ENCODE measurements around the gene ULBP1. TPM values are rescaled to one million over a fixed set of nuclear protein-coding genes. Genes with fewer than 3 reads are reported as not detected.
A peak's percentile ranks its signal among the peaks of the same experiment; 100 is the strongest.
"Not testable (repeated sequence)": the region's sequence is repeated elsewhere in the genome, so short reads cannot be mapped to it uniquely, and the experiment has no call there.

The ULBP1 gene, protein sequence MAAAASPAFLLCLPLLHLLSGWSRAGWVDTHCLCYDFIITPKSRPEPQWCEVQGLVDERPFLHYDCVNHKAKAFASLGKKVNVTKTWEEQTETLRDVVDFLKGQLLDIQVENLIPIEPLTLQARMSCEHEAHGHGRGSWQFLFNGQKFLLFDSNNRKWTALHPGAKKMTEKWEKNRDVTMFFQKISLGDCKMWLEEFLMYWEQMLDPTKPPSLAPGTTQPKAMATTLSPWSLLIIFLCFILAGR
- 1.2 and 1.6 TPM in 2 replicates for total RNA-seq (2014; rRNA removed; shearing (Covaris generic))

DNA sequence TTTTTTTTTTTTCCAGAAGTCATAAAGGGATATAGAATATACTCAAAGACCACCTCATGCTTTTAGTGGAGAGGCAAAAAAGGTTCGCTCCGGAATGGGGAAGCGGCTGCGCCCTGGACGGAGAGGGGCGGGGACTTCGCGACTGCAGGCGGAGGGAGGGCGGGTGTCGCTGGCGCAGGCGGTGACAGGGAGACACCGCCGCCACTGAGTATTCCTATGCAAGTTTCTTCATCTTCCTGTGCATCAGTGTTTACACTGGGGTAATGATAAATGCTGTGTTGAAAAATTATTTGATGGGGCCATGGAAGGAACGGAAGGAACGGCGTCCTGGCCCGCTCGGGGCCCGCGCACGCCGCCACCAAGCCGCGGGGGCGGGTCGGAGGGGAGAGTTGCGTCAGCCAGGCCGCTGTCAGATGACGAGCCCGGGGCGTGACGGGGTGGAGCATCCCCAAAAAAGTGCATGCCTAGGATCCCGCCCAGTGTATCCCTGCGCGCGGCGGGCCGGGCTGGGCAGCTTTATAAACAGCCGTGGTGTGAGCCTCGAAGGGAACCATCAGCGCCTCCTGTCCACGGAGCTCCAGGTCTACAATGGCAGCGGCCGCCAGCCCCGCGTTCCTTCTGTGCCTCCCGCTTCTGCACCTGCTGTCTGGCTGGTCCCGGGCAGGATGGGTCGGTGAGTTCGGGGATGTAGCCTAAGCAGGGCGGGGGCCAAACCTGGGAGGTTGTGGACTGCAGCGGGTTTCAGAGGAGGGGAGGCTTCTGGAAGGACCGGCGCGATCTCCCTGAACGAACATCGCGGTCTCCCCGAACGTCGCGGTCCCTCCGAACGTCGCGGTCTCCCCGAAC lies at the start of gene ULBP1:
Gene ULBP1, plus strand, starts transcription at position 482 of the 846 bp plus-strand sequence. Its CDS starts 107 bp downstream, at position 589.
- peak; percentile 94 for DNase-seq (ENCODE audit: low read depth)

DNA sequence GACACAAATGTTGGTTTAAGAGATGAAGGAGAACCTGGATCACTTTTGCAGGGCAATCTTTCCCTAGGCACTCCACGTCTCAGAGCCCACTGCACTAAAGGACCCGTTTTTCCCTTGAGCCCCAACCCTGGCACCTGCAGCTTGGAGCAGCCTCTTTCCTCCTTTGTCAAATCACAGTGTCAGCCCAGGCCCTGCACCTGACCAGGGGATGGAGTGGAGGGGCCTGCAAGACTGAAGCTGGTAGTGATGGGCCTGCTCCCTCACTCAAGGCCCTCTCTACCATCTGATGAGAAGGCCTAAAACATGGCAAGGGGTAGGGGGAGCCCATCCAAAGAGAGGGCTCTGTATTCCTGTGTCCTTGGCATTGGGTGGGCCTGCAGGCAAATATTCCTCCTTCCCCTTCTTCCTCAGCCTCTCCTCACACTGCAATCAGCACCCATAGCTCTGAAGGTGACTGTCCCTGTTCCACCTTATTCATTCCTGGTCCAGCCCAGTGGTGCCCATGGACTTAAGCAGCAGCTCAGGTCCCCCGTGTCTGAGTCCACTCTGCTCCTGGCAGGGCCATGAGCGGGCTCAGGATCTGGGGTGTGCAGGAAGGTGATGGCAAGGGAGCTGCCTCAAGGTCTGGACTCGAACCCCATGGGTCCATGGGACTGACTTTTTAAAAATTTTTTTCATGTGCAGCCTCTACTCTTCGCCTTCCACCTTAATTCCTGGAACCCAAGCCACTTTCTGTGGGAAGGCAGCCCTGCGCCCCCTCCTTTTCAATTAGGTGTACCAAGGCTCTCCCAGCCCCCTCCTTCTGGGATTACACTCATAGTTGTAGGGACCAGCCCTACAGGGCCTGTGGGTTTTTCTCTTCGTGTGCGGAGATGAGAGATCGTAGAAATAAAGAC lies 47.5 kb upstream of the ULBP1 start:
- no peak for DNase-seq (ENCODE audit: low read depth)

DNA sequence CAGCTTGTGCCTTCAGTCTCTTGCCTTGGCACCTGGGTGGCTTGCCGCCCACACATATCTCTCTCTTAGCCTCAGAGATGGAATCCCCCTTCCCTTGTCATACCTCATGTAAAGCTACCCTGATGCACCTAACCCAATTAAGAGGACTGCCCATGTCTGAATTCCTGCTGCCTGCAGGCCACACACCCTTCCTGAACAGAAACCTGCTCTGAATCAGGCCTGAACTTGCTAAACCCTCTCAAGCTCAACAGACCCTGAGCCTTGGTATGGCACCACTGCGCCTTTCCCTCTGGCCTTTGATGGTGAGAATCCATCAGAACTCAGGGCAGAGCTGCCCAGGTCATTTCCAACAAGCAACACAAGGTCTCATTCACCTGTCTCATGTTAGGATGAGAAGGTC lies 46.1 kb upstream of the ULBP1 start:
- DNase-seq (ENCODE audit: low read depth) = no peak

DNA sequence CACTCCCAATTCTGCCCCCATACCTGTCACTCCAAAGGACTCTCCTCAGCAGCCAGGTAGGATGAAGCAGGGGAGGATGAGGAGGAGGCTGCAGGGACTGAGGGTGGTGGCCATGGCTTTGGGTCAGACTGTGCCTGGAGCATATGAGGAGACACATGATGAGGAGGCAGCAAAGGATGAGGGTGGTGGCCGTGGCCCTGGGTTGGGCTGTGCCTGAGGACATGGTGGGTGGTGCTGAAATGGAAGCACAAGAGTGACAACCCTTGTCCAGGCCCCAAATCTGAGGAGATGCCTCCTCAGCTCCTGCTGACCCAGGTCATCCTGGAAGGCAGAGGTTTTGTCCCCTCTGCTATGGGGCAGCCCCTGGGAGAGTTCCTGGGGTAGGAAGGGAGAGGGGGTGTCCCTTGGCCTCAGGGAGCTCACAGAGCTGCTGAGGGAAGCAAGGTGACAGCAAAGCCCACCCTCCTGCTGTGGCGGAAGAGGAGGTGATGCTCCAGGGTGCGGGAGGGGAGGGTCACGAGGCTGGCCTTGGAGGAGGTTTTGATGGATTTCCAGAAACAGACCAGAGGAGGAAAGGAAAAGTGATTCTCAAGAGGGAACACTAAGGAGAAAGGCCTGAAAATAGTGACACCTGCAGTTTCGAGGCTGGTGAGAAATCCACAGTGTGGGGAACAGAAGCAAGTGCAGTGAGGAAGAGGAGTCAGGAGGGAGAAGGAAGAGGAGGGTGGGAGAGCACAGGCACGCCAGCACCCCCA lies 45.4 kb upstream of the ULBP1 start:
- no peak for DNase-seq (ENCODE audit: low read depth)

DNA sequence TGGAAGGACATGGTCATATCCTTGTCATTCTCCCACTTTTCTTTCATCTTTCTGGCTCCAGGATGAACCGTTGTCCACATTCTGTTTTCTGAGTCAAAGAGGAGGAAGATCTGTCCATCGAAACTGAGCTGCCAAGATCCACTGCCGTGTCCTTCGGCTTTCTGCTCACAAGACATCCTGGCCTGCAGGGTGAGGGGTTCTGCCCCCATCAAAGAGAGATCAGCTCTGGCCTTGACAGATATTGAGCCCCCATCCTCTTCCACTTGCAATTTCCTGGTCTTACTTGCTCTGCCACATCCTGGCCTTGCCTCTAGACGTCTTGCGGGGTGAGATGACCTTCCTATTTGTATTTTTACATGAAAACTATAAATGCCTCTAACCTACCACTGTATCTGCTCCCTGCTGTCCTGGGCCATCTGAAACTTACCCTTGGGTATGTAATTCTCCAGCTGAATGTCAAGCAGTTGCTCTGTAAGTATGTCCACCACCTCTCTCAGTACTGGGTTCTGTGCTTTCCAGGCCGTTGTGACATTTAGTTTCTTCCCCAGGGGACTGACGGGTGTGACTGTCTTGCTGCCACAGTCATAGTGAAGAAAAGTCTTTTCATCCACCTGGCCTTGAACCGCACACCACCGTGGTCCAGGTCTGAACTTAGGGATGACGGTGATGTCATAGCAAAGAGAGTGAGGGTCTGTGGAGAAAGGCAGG lies 44.5 kb upstream of the ULBP1 start:
- not testable (repeated sequence) for DNase-seq (ENCODE audit: low read depth)

DNA sequence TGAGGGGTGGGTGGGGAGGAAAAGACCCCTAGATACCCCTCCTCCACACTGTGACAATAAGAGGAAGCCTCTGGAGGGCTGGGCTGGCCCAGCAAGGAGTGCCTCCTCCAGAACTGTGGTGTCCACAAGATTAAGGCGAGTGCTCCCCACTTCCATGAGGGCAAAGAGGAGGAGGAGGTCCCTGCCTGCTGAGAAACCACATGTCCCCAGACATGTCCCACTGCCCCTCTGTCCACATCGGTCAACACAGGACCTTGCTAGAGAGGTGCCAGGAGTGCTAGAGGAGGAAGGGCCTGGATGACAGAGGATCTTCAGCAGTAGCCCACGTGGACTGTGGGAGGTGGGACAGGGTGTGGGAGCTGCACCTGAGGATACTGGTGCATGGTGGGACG lies 43.9 kb upstream of the ULBP1 start:
- no peak for DNase-seq (ENCODE audit: low read depth)

DNA sequence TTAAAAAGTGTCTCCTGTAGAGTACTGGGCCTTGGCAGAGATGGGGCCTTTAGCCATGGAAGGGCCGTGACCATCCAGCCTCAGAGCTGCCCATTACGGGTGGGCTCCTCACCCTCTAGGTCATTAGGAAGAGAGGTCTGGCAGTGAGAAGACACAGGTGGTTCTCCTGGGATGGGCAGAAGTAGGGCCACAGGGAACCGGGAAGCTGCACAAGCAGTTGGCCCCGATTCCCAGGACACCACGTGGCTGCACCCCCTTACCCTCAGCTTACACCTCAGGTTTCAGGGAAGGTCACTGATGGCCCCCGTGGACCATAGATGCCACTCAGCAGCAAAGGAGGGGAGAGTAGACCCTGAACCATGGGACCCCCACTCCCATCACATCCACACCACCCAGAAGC lies 42.4 kb upstream of the ULBP1 start:
- no peak for DNase-seq (ENCODE audit: low read depth)

DNA sequence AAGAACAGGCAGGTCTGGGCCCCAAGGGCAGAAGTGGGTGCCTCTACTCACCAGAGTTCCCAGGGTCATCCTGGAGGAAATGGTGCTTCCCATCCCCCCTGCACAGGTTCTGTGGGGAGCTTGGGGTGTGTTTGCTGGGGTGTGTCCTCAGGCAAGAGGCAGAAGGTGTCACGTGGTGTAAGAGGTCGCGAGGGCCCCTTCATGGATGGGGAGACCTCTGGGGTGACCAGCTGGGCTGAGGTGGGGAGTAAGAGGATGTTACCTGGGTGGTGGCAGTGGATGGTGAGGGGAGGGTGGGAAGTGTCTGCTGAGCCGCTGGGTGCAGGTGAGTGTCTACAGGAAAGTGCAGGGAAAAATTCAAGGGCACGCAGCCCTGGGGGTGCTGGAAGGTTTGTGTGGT lies 41.7 kb upstream of the ULBP1 start:
- DNase-seq (ENCODE audit: low read depth) = not testable (repeated sequence)

DNA sequence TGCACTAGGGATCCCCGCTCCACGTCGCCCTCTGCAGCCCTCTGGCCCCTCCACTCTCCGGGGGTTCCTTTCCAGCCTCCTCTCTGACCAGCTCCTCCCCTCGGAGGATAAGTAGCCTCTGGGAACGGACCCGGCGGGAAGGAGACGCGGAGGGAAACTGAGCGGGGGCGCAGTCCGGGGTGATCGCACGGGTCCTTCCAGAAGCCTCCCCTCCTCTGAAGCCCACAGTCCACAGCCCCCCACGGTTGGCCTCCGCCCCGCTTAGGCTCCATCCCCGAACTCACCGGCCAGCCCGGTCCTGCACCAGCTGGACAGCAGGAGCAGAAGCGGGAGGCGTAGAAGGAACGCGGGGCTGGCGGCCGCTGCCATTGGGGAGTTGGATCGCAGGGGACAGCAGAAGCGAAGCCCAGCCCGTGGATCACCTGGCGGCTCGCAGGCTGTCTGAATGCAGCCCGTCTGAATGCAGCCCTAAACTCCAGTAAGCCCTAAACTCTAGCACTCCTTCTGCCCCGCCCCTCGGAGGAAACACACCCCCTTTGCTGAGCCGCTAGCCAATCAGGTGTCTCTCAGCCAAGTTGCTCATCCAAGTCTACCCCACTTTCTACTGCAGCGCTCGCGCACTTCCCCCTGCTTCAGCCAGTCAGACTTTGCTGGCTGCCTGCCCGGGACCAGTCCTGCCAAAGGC lies 41.0 kb upstream of the ULBP1 start, which contains the start of gene RAET1G:
Gene RAET1G, minus strand, starts transcription at position 480 of the 685 bp plus-strand sequence. Its CDS starts 111 bp downstream, at position 369.
- DNase-seq (ENCODE audit: low read depth) = peak; percentile 98

DNA sequence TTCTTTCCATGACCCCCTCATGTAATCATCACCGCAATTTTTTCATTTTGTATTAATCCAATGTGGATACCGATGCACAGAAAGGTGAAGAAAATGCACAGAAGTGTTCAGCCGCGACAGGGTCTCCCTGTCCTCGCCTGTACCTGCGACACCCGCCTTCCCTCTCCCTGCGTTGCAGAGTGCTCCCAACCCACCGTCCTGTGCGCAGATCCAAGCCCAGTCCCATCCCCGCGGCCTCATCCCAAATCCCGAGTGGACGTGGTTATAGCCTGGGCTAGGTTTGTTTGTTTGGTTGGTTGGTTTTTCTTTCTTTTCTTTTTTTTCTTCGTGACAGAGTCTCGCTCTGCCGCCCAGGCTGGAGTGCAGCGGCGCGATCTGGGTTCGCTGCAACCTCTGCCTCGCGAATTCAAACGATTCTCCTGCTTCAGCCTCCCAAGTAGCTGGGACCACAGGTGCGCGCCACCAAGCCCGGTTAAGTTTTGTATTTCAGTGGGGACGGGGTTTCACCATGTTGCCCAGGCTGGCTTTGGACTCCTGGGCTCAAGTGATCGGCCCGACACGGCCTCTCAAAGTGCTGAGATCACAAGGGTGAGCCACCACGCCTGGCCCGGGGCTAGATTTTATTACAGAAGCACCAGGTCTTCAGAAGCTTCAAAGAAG lies 40.3 kb upstream of the ULBP1 start:
- DNase-seq (ENCODE audit: low read depth) = no peak

DNA sequence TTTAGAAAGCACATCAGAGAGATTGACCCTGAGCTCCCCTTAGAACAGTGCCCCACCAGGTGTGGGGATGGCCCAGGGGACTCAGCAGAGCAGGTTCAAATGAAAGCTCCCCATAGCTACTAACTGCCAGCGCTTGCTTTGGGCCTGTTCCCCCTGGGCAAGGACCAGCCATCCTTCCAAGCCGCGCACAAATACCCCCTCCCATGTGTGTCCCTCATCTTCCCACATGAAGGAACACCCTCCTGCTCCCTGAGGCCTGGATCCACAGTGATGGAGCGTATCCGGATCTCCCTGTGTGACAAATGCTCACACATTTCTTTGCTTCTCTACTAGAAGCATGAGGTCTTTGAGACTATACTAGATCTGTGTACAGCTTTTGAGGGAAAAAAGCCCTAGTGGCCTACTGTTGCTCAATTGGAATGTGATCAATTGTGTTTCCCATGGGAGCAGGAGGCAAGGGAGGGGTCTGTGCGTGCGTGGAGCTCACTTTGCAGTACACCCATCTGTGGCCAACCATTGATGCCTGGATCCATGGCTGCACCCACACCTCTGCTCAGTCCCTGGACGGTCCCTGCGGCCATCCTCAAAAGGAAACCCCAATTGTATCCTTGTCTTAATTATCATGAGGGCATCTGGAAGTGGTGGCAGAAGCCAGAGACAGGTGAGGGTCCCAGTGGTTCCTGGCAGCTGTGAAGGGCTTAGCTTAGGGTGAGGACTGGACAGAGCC lies 39.4 kb upstream of the ULBP1 start:
- no peak for DNase-seq (ENCODE audit: low read depth)

DNA sequence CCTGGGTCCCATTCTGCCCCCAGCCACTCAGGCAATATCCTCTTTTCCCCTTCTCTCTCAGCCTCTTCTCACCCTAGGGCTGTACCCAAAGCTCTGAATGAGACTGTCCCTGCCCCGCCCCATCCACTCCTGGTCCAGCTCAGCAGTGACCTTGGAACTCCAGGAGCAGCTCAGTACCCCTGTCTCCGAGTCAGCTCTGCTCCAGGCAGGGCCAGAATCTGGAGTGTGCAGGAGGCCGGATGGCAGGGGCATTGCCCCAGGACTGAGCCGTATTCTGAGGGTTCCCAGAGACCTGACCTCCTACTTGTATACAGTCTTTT lies 38.9 kb upstream of the ULBP1 start:
- no peak for DNase-seq (ENCODE audit: low read depth)

DNA sequence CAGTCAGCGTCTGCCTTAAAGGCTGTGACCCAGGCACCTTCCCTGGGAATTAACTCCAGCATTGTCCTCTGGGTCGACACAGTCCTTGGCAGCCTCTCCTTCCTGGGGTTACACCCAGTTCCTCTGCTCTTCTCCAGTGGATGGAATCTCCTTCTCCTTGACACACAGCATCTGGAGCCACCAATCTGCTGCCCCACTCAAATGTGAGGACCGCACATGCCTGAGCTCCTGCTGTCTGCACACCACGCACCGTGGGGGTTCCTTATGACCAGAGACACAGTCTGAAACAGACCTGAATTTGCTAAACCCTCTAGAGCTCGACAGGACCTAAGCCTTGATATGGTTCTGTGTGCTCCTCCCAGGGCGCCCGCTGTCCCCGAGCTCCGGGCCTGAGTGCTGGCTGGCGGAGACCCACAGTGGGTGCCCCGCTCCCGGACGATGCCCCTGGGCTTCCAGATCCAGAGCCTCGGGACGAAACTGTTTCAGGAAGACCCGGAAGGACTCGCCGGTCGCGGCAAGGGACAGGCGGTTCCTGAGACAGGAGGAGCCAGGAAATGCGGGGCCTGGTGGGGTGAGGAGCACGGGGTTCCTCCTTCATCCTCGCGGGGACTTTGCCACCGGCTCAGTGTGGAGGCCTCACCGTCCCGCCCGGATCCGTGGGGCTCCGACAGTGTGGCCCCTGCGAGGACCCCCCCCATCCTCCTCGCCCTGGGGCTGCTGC lies 38.3 kb upstream of the ULBP1 start:
- DNase-seq (ENCODE audit: low read depth) = no peak

DNA sequence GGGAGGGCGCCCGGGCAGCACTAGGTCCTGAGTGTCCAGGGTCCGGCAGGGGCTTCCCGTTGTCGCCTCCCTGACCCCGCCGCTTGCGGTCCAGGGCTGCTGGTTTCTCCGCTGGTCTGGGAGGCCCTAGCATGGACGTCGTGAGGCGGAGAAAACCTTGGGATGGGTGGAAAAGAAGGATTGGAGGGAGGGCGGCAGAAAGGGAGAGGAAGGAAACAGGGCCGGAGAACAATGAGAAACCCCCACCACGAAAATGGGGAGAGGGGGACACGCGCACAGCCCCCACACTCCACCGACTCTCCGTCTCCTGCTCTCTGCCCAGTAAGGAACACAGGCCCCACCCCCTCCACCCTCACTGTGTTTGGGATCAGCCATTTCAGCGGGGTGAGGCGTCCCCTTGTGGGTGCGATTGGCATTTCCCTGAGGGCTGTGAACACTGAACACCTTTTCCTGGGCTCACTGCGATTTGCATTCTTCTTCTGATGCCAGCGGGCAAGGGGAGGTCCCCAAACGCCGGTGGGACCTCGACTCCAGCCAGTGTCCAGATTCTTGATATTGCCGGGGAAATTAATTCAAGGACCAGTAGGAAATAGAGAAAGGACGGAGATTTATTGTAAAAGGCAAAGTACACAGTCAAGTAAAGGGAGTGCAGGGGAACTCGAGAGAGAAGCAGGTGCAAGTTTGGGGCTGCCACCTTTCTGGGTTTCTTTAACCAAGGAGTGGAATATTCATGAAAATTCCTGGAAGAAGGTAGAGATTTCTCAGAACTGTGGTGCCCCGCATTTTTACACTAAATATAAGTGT lies 37.6 kb upstream of the ULBP1 start:
- peak; percentile 92 for DNase-seq (ENCODE audit: low read depth)

DNA sequence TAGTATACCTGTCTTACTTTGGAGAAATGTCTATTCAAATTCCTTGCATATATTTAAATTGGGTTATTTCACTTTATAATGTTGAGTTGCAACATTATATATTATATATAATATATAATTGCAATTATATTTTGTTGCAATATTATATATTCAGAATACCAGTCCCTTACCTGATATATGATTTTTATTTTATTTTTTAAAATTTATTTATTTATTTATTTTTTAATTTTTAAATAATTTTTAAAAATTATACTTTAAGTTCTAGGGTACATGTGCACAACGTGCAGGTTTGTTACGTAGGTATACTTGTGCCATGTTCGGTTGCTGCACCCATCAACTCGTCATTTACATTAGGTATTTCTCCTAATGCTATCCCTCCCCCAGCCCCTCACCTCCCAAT lies 36.7 kb upstream of the ULBP1 start:
- not testable (repeated sequence) for DNase-seq (ENCODE audit: low read depth)

DNA sequence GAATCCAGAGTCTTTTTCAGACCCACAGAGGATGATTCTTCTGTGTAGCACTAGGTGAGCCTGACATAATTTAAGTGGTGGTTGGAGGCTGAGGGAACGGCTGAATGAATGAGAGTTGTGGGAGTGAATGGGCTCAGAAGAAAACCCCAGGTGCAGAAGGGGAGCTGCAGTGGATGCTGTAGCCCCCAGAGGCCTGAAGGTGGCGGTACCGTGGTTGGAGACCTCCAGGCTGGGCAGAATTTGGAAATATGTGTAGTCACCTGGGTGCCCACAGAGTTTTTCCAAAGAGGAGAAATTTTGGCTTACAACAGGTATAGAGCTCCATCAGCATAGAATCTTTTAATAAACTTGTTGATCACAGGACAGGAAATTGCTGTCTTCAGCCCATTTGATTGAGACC lies 34.3 kb upstream of the ULBP1 start:
- no peak for DNase-seq (ENCODE audit: low read depth)

DNA sequence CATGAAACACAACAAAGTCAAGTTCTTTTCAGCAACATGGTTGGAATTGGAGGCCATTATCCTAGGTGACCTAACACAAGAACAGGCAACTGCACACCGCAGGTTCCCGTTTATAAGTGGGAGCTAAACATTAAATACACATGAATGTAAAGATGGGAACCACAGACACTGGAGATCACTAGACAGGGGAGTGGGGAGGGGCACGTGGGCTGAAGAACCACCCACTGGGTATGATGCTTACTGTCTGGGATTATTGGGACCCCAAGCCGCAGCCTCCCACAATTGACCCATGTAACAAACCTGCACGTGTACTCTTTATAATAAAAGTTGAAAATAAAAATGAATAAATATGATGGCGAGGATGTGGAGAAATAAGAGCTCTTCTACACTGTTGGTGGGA lies 32.2 kb upstream of the ULBP1 start:
- no peak for DNase-seq (ENCODE audit: low read depth)
